ENCODE data around the gene DEPDC4.
A peak's percentile ranks its signal among the peaks of the same experiment; 100 is the strongest.
"Not testable (repeated sequence)": the region's sequence is repeated elsewhere in the genome, so short reads cannot be mapped to it uniquely, and the experiment has no call there.

The DEPDC4 gene

GRCh38 chr12:100266835-100267602 lies at the start of gene DEPDC4, which contains the start of gene SCYL2:
Gene DEPDC4 (minus strand): TSS chr12:100267079. CDS start chr12:100267076, 3 bp downstream.
Gene SCYL2 (plus strand): TSS chr12:100267177. CDS start chr12:100282971, 15,794 bp downstream.
- DNase-seq, result peak; percentile 95

- no peak for DNase-seq
Measured at GRCh38 chr12:100311317-100311716, 44.4 kb upstream of the DEPDC4 start.

GRCh38 chr12:100308138-100308537 lies 41.3 kb upstream of the DEPDC4 start:
- DNase-seq, result not testable (repeated sequence)

GRCh38 chr12:100304334-100304733 lies 37.5 kb upstream of the DEPDC4 start:
- not testable (repeated sequence) for DNase-seq

- DNase-seq, result no peak
Measured at GRCh38 chr12:100303831-100304230, 37.0 kb upstream of the DEPDC4 start.

- no peak for DNase-seq
Measured at GRCh38 chr12:100302081-100302480, 35.2 kb upstream of the DEPDC4 start.

GRCh38 chr12:100295764-100296555 lies 29.1 kb upstream of the DEPDC4 start:
- no peak for DNase-seq

GRCh38 chr12:100294366-100294765 lies 27.5 kb upstream of the DEPDC4 start:
- not testable (repeated sequence) for DNase-seq

GRCh38 chr12:100293017-100293416 lies 26.1 kb upstream of the DEPDC4 start:
- no peak for DNase-seq

GRCh38 chr12:100290016-100290415 lies 23.1 kb upstream of the DEPDC4 start:
- DNase-seq, result no peak

GRCh38 chr12:100289038-100289437 lies 22.2 kb upstream of the DEPDC4 start:
- DNase-seq, result no peak

- DNase-seq, result not testable (repeated sequence)
Measured at GRCh38 chr12:100284556-100284955, 17.7 kb upstream of the DEPDC4 start.

GRCh38 chr12:100279607-100280244 lies 12.8 kb upstream of the DEPDC4 start:
- no peak for DNase-seq

- no peak for DNase-seq
Measured at GRCh38 chr12:100279159-100279558, 12.3 kb upstream of the DEPDC4 start.

GRCh38 chr12:100274291-100274690 lies 7.4 kb upstream of the DEPDC4 start:
- DNase-seq, result no peak

- DNase-seq, result no peak
Measured at GRCh38 chr12:100273782-100274181, 6.9 kb upstream of the DEPDC4 start.

- DNase-seq, result no peak
Measured at GRCh38 chr12:100268835-100269564, 2.1 kb upstream of the DEPDC4 start.

GRCh38 chr12:100267603-100268281 lies 863 bp upstream of the DEPDC4 start:
- DNase-seq, result peak; percentile 26

GRCh38 chr12:100266585-100266834 lies 369 bp downstream of the DEPDC4 start:
- DNase-seq, result peak; percentile 96

- no peak for DNase-seq
Measured at GRCh38 chr12:100265732-100266584, 921 bp downstream of the DEPDC4 start.

- DNase-seq, result not testable (repeated sequence)
Measured at GRCh38 chr12:100265107-100265506, 1.8 kb downstream of the DEPDC4 start.

All from activated CD4-positive, alpha-beta T cell treated with anti-CD3 and anti-CD28 coated beads for 48 hours (primary cell).